ENCODE results near the gene CALHM1. TPM values are rescaled to one million over a fixed set of nuclear protein-coding genes. Genes with fewer than 3 reads are reported as not detected.

The CALHM1 gene
- total and polyA plus RNA-seq, 2 experiments from 2014 or later: 0.11 TPM; not detected in 1

DNA sequence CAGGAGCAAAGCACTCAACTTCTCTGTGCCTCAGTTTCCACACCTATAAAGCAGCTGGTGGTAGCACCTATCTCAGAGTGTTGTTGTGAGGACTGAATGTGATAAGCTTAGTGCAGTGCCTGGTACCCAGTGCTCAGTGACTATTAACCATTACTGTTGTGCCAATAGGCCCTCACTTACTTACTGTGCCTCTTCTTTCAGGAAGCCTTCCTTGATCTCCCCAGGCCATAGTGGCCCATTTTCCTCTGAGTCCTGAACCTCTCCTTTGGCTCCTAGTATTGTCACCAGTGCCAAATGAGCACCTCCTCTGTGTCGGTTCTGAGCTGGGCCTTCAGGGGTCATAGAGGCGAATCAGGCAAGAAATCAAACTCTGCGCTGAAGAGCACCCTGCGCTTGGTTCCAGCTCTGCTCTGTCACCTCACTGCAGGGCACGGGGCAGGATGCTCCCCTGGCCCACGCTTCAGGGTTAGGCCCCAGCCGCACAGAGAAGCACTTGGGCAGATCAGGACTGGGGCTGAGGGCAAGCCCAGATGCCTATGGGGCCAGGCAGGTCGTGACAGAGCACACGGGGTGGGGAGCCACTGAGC lies 2.5 kb downstream of the CALHM1 start:
- Histone ChIP-seq H3K27ac (ENCODE audit: low read depth) (no peak overlapping the region), H3K36me3 (ENCODE audit: insufficient read depth) (no peaks in the 10 kb centered on the region), H3K27me3 (ENCODE audit: insufficient read depth) (no peaks in the 10 kb centered on the region), H3K4me2 (no peak overlapping the region), H3K9me2 (ENCODE audit: insufficient read depth) (no peaks in the 10 kb centered on the region), H2AFZ (no peak overlapping the region), H3F3A (replicated peaks; ENCODE audit: low read depth) (no peaks in the 10 kb centered on the region), H4K20me1 (replicated peaks; ENCODE audit: insufficient read depth) (no peaks in the 10 kb centered on the region), H3K4me1 (ENCODE audit: insufficient read depth) (no peaks in the 10 kb centered on the region; the same call in 1 of the 2 replicates), H3K79me2 (replicated peaks; ENCODE audit: insufficient read depth) (no peaks in the 10 kb centered on the region), H3K4me3 (no peak overlapping the region)
- Mint-ChIP-seq H3K4me3 (no peak overlapping the region), H3K36me3 (ENCODE audit: low read depth) (no peaks in the 10 kb centered on the region; the same call in 2 of the 3 replicates), H3K27me3 (ENCODE audit: insufficient read depth, low read depth, poor library complexity) (peaks cover 27% of the 10 kb centered on the region), H3K9me3 (no peaks in the 10 kb centered on the region; the same call in 2 of the 3 replicates), H3K27ac (no peak overlapping the region), H3K4me1 (peaks cover 9% of the 10 kb centered on the region)
- ATAC-seq (no peak), DNase-seq (ENCODE audit: low spot score) (no peak)
- TF ChIP-seq NANOG (IDR thresholded peaks at IDR 0.05; ENCODE audit: borderline replicate concordance) (no peak), REST (IDR thresholded peaks at IDR 0.05; ENCODE audit: unreplicated experiment) (no peak), POLR2AphosphoS5 (IDR thresholded peaks at IDR 0.05; ENCODE audit: low read depth) (no peak)

- no peak overlapping the region for H3K27ac Mint-ChIP-seq
- TF ChIP-seq, protein P1, sequence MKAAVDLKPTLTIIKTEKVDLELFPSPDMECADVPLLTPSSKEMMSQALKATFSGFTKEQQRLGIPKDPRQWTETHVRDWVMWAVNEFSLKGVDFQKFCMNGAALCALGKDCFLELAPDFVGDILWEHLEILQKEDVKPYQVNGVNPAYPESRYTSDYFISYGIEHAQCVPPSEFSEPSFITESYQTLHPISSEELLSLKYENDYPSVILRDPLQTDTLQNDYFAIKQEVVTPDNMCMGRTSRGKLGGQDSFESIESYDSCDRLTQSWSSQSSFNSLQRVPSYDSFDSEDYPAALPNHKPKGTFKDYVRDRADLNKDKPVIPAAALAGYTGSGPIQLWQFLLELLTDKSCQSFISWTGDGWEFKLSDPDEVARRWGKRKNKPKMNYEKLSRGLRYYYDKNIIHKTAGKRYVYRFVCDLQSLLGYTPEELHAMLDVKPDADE (IDR thresholded peaks at IDR 0.05): no peak
- TF ChIP-seq, protein P2, sequence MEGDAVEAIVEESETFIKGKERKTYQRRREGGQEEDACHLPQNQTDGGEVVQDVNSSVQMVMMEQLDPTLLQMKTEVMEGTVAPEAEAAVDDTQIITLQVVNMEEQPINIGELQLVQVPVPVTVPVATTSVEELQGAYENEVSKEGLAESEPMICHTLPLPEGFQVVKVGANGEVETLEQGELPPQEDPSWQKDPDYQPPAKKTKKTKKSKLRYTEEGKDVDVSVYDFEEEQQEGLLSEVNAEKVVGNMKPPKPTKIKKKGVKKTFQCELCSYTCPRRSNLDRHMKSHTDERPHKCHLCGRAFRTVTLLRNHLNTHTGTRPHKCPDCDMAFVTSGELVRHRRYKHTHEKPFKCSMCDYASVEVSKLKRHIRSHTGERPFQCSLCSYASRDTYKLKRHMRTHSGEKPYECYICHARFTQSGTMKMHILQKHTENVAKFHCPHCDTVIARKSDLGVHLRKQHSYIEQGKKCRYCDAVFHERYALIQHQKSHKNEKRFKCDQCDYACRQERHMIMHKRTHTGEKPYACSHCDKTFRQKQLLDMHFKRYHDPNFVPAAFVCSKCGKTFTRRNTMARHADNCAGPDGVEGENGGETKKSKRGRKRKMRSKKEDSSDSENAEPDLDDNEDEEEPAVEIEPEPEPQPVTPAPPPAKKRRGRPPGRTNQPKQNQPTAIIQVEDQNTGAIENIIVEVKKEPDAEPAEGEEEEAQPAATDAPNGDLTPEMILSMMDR (conservative IDR thresholded peaks at IDR 0.05; ENCODE audit: low read depth in 2 of 2): no peak
- TF ChIP-seq POLR2AphosphoS5 (IDR thresholded peaks at IDR 0.05; ENCODE audit: low read depth) (no peak), ZNF114 (CRISPR knock-in tag; IDR thresholded peaks at IDR 0.05) (no peak), STAT1 (IDR thresholded peaks at IDR 0.05; ENCODE audit: unreplicated experiment) (no peak), ZNF331 (CRISPR knock-in tag; IDR thresholded peaks at IDR 0.05; ENCODE audit: low read depth) (no peak), REST (IDR thresholded peaks at IDR 0.05; ENCODE audit: unreplicated experiment) (no peak), JUNB (IDR thresholded peaks at IDR 0.05; ENCODE audit: unreplicated experiment) (no peak), NANOG (IDR thresholded peaks at IDR 0.05; ENCODE audit: borderline replicate concordance) (no peak), EZH2 (IDR thresholded peaks at IDR 0.05; ENCODE audit: low read depth, unreplicated experiment) (no peak), EZH2phosphoT487 (IDR thresholded peaks at IDR 0.05; ENCODE audit: unreplicated experiment) (no peak), CREB1 (CRISPR knock-in tag; IDR thresholded peaks at IDR 0.05; ENCODE audit: low read depth) (no peak)
Observed at GRCh38 chr10:103455235-103455634, 3.5 kb downstream of the CALHM1 start.

More at GRCh38 chr10:103455235-103455634, 3.5 kb downstream of the CALHM1 start:
- Mint-ChIP-seq H3K4me1 (peaks cover 18% of the 10 kb centered on the region), H3K36me3 (ENCODE audit: low read depth) (no peaks in the 10 kb centered on the region; the same call in 2 of the 3 replicates), H3K4me3 (no peak overlapping the region), H3K9me3 (no peaks in the 10 kb centered on the region; the same call in 2 of the 3 replicates), H3K27me3 (ENCODE audit: insufficient read depth, low read depth, poor library complexity) (peaks cover 32% of the 10 kb centered on the region)
- Histone ChIP-seq H3K27me3 (ENCODE audit: insufficient read depth) (no peaks in the 10 kb centered on the region), H3K27ac (ENCODE audit: low read depth) (no peak overlapping the region), H3K79me2 (replicated peaks; ENCODE audit: insufficient read depth) (no peaks in the 10 kb centered on the region), H3K36me3 (ENCODE audit: insufficient read depth) (no peaks in the 10 kb centered on the region), H4K20me1 (replicated peaks; ENCODE audit: insufficient read depth) (no peaks in the 10 kb centered on the region; the same call in 1 of the 2 replicates), H3K4me3 (no peak overlapping the region), H3F3A (replicated peaks; ENCODE audit: low read depth) (no peaks in the 10 kb centered on the region), H2AFZ (no peak overlapping the region), H3K4me1 (ENCODE audit: insufficient read depth) (no peaks in the 10 kb centered on the region; the same call in 1 of the 2 replicates), H3K9me2 (ENCODE audit: insufficient read depth) (no peaks in the 10 kb centered on the region), H3K4me2 (no peak overlapping the region)
- DNase-seq (ENCODE audit: low spot score) (no peak), ATAC-seq (no peak)
